DOHH2 (cell line): ENCODE results near the gene SSBP3.

Experiments
- H3F3A ChIP-seq: fragments of 200-600 bp; sonication (generic), shearing (Covaris generic); 2 replicates; pipeline ENCODE4 v1.6.0; 2016; ENCODE audit warnings: antibody characterized with exemption, mild to moderate bottlenecking; ENCODE audit not compliant: control insufficient read depth, insufficient read depth
- H3K27ac ChIP-seq: fragments of 200-600 bp; sonication (generic); 2 replicates; pipeline ENCODE4 v1.5.1; 2014; ENCODE audit warnings: low read depth, mild to moderate bottlenecking, low read length, moderate library complexity
- H3K27me3 ChIP-seq: fragments of 200-600 bp; sonication (generic); 2 replicates; pipeline ENCODE4 v1.6.1; 2014; ENCODE audit warnings: mild to moderate bottlenecking, low read length, mixed read lengths; ENCODE audit not compliant: control insufficient read depth
- H3K36me3 ChIP-seq: fragments of 200-600 bp; sonication (generic); 2 replicates; pipeline ENCODE4 v1.6.1; 2014; ENCODE audit warnings: mild to moderate bottlenecking, low read length, moderate library complexity, mixed read lengths; ENCODE audit not compliant: control insufficient read depth
- H3K4me1 ChIP-seq: fragments of 200-600 bp; sonication (generic); 2 replicates; pipeline ENCODE4 v1.6.1; 2014; ENCODE audit warnings: mild to moderate bottlenecking, low read length, mixed read lengths; ENCODE audit not compliant: control insufficient read depth
- H3K4me2 ChIP-seq: fragments of 200-600 bp; sonication (generic); 2 replicates; pipeline ENCODE4 v1.6.0; 2014; ENCODE audit warnings: mild to moderate bottlenecking, low read length, moderate library complexity
- H3K4me3 ChIP-seq: fragments of 200-600 bp; sonication (generic); 2 replicates; pipeline ENCODE4 v1.5.1; 2014; ENCODE audit warnings: mild to moderate bottlenecking, low read length, mixed read lengths
- H3K79me2 ChIP-seq: fragments of 200-600 bp; sonication (generic); 2 replicates; pipeline ENCODE4 v1.6.1; 2014; ENCODE audit warnings: mild to moderate bottlenecking, low read length, mixed read lengths; ENCODE audit not compliant: control insufficient read depth
- H3K9me2 ChIP-seq: fragments of 200-600 bp; sonication (generic); replicated peaks from 2 replicates; pipeline ENCODE4 v1.6.1; 2014; ENCODE audit warnings: mild to moderate bottlenecking, low read length, mixed read lengths; ENCODE audit not compliant: control insufficient read depth
- H3K9me3 ChIP-seq: fragments of 200-600 bp; sonication (generic); 2 replicates; pipeline ENCODE4 v1.6.1; 2014; ENCODE audit warnings: antibody characterized with exemption, low read length, mixed read lengths; ENCODE audit not compliant: control insufficient read depth, insufficient read depth
- H4K20me1 ChIP-seq: fragments of 200-600 bp; sonication (generic); 2 replicates; pipeline ENCODE4 v1.6.0; 2014; ENCODE audit warnings: low read depth, mild to moderate bottlenecking, antibody characterized with exemption, low read length, moderate library complexity; ENCODE audit not compliant: control insufficient read depth, insufficient read depth
- CTCF ChIP-seq: fragments of 200-600 bp; sonication (generic); IDR thresholded peaks from one replicate; pipeline ENCODE4 v1.5.1; 2014; ENCODE audit warnings: antibody characterized with exemption, mild to moderate bottlenecking, low read depth, low read length; ENCODE audit not compliant: poor library complexity, severe bottlenecking
- EZH2phosphoT487 ChIP-seq: fragments of 200-600 bp; sonication (generic); IDR thresholded peaks from 2 replicates; pipeline ENCODE4 v1.6.1; 2017; ENCODE audit warnings: borderline replicate concordance, mild to moderate bottlenecking, antibody characterized with exemption, low read length, moderate library complexity, mixed read lengths

SSBP3 gene

GRCh38 chr1:54252371-54252936, 153.7 kb downstream of the SSBP3 start:
- TF ChIP-seq CTCF (no peak), EZH2phosphoT487 (no peak)
- Histone ChIP-seq H3K36me3 (no peaks in the 10 kb centered on the region), H3K27me3 (no peaks in the 10 kb centered on the region), H3K79me2 (no peaks in the 10 kb centered on the region), H3K4me3 (no peak overlapping the region), H3K9me3 (no peaks in the 10 kb centered on the region), H3K4me2 (no peak overlapping the region), H3K9me2 (no peaks in the 10 kb centered on the region), H3F3A (no peaks in the 10 kb centered on the region), H3K27ac (no peak overlapping the region), H3K4me1 (no peaks in the 10 kb centered on the region), H4K20me1 (no peaks in the 10 kb centered on the region)

GRCh38 chr1:54250670-54251069, 155.5 kb downstream of the SSBP3 start:
- Histone ChIP-seq H3K4me3 (no peak overlapping the region), H3K9me2 (no peaks in the 10 kb centered on the region), H3K4me1 (no peaks in the 10 kb centered on the region), H3K4me2 (no peak overlapping the region), H3K79me2 (no peaks in the 10 kb centered on the region), H3K9me3 (no peaks in the 10 kb centered on the region), H3K27ac (no peak overlapping the region), H3K27me3 (no peaks in the 10 kb centered on the region), H3F3A (no peaks in the 10 kb centered on the region), H3K36me3 (no peaks in the 10 kb centered on the region), H4K20me1 (no peaks in the 10 kb centered on the region)
- TF ChIP-seq CTCF, result no peak
- TF ChIP-seq EZH2phosphoT487, result no peak

GRCh38 chr1:54249819-54250435, 156.3 kb downstream of the SSBP3 start:
- H3K27ac ChIP-seq, result no peak overlapping the region
- H3K36me3 ChIP-seq, result no peaks in the 10 kb centered on the region
- no peaks in the 10 kb centered on the region for H3K9me2 ChIP-seq
- no peaks in the 10 kb centered on the region for H3K9me3 ChIP-seq
- H3K27me3 ChIP-seq, result no peaks in the 10 kb centered on the region
- H3K4me2 ChIP-seq, result no peak overlapping the region
- H3K4me3 ChIP-seq, result no peak overlapping the region
- no peaks in the 10 kb centered on the region for H4K20me1 ChIP-seq
- no peaks in the 10 kb centered on the region for H3K4me1 ChIP-seq
- H3K79me2 ChIP-seq, result no peaks in the 10 kb centered on the region
- H3F3A ChIP-seq, result no peaks in the 10 kb centered on the region
- TF ChIP-seq EZH2phosphoT487 (no peak), CTCF (no peak)
